Measurements from ENCODE around the gene TCEA2.

DNA sequence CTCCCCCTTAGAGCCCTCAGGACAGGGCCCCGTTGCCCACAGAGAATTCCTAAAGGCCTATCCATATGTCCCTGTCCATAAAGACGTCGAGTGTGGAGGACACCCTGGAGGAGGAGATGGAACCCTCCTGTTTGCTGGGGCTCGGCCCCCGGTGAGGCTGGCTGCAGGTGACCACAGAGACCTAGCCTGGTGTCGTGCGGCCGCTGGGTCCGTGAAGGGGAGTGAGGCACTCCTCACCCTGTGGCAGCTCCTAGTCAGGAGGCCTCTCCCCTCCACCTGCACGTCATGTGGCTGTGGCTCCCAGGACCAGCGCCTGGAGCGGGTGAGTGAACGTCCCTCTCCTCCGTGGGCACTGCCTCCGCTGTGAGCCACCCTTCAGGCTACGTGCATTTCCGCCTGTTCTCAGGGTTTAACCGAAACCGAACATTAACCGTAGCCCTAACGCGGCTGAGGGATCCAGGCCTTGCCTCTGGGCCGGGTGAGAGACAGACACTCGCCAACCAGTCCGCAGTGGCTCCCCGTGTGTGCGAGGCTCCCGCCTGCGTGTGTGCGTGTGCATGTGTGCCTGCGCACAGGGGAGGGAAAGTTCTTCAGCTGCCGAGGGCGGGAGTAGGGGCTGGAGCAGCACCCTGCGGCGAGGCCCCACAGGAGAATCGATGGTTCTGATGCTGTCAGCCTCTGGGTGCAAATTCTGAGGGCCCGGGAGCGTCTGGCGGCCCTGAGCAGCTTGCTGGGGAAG, 5.9 kb upstream of the TCEA2 start:
- TF ChIP-seq, protein P1, sequence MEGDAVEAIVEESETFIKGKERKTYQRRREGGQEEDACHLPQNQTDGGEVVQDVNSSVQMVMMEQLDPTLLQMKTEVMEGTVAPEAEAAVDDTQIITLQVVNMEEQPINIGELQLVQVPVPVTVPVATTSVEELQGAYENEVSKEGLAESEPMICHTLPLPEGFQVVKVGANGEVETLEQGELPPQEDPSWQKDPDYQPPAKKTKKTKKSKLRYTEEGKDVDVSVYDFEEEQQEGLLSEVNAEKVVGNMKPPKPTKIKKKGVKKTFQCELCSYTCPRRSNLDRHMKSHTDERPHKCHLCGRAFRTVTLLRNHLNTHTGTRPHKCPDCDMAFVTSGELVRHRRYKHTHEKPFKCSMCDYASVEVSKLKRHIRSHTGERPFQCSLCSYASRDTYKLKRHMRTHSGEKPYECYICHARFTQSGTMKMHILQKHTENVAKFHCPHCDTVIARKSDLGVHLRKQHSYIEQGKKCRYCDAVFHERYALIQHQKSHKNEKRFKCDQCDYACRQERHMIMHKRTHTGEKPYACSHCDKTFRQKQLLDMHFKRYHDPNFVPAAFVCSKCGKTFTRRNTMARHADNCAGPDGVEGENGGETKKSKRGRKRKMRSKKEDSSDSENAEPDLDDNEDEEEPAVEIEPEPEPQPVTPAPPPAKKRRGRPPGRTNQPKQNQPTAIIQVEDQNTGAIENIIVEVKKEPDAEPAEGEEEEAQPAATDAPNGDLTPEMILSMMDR (IDR thresholded peaks at IDR 0.05; ENCODE audit: low read length), result no peak
- TF ChIP-seq EZH2 (IDR thresholded peaks at IDR 0.05; ENCODE audit: borderline replicate concordance, low read length), result no peak

All from OCI-LY1 (cell line).